Karpas-422 (cell line): ENCODE data around the gene MAP3K13. TPM values are rescaled to one million over a fixed set of nuclear protein-coding genes. Genes with fewer than 3 reads are reported as not detected.

Experiments
- DNase-seq: peaks from one replicate; pipeline ENCODE4 v3.0.0-alpha.2; 2015
- H2AFZ ChIP-seq: fragments of 200-600 bp; sonication (generic); 2 replicates; pipeline ENCODE4 v1.6.1; 2014; ENCODE audit warnings: antibody characterized with exemption, low read length, mixed read lengths
- H3K27ac ChIP-seq: fragments of 200-600 bp; sonication (generic); 2 replicates; pipeline ENCODE4 v1.5.1; 2014; ENCODE audit warnings: mild to moderate bottlenecking, low read length, moderate library complexity
- H3K27me3 ChIP-seq: fragments of 200-600 bp; sonication (generic); 2 replicates; pipeline ENCODE4 v1.6.1; 2014; ENCODE audit warnings: low read length, mixed read lengths
- H3K36me3 ChIP-seq: fragments of 200-600 bp; sonication (generic); 2 replicates; pipeline ENCODE4 v1.6.1; 2014; ENCODE audit warnings: low read length, mixed read lengths; ENCODE audit not compliant: insufficient read depth
- H3K4me1 ChIP-seq: fragments of 200-600 bp; sonication (generic); 2 replicates; pipeline ENCODE4 v1.6.1; 2014; ENCODE audit warnings: mild to moderate bottlenecking, low read length, mixed read lengths
- H3K4me2 ChIP-seq: fragments of 200-600 bp; sonication (generic); 2 replicates; pipeline ENCODE4 v1.6.1; 2014; ENCODE audit warnings: low read length, low read depth, mild to moderate bottlenecking; ENCODE audit not compliant: poor library complexity, severe bottlenecking
- H3K4me3 ChIP-seq: fragments of 200-600 bp; sonication (generic); 2 replicates; pipeline ENCODE4 v1.5.1; 2014; ENCODE audit warnings: mild to moderate bottlenecking, antibody characterized with exemption, low read length, mixed read lengths
- H3K79me2 ChIP-seq: fragments of 200-600 bp; sonication (generic); 2 replicates; pipeline ENCODE4 v1.6.1; 2014; ENCODE audit warnings: mild to moderate bottlenecking, low read length, mixed read lengths
- H3K9ac ChIP-seq: fragments of 200-600 bp; sonication (generic); 2 replicates; pipeline ENCODE4 v1.6.0; 2014; ENCODE audit warnings: low read length
- H3K9me2 ChIP-seq: fragments of 200-600 bp; sonication (generic), shearing (Covaris generic); replicated peaks from 2 replicates; pipeline ENCODE4 v1.6.0; 2014; ENCODE audit warnings: mild to moderate bottlenecking, low read length, moderate library complexity; ENCODE audit not compliant: insufficient read depth
- H3K9me3 ChIP-seq: fragments of 300-700, 200-600 bp; sonication (generic); 2 replicates; pipeline ENCODE4 v1.6.1; 2014; ENCODE audit warnings: low read length, mixed read lengths
- H4K20me1 ChIP-seq: fragments of 200-600 bp; sonication (generic); 2 replicates; pipeline ENCODE4 v1.6.1; 2014; ENCODE audit warnings: mild to moderate bottlenecking, antibody characterized with exemption, low read length, low read depth; ENCODE audit not compliant: insufficient read depth
- total RNA-seq: library from RNA; depleted of rRNA; stranded (reverse); fragments of >200 nt; shearing (Covaris generic); gene quantifications from 2 replicates; pipeline ENCODE4 v1.2.3, GENCODE V29; 2014; ENCODE audit warnings: low replicate concordance

Gene MAP3K13
- total RNA-seq, 1 experiment from 2014 or later, result 0.19 TPM

- Histone ChIP-seq H3K9me2 (no peaks in the 10 kb centered on the region), H3K4me1 (no peaks in the 10 kb centered on the region), H3K27ac (no peak overlapping the region), H3K4me3 (no peak overlapping the region), H3K9me3 (no peaks in the 10 kb centered on the region), H4K20me1 (no peaks in the 10 kb centered on the region), H2AFZ (no peak overlapping the region), H3K4me2 (no peak overlapping the region), H3K9ac (no peak overlapping the region), H3K79me2 (peaks cover under 1% of the 10 kb centered on the region; the same call in 1 of the 2 replicates), H3K27me3 (no peaks in the 10 kb centered on the region), H3K36me3 (no peaks in the 10 kb centered on the region)
- DNase-seq, result no peak
Measured at GRCh38 chr3:185502987-185503386, 140.1 kb downstream of the MAP3K13 start.

GRCh38 chr3:185503521-185503920 lies 140.6 kb downstream of the MAP3K13 start:
- H3K4me2 ChIP-seq, result no peak overlapping the region
- H2AFZ ChIP-seq, result no peak overlapping the region
- H3K36me3 ChIP-seq, result no peaks in the 10 kb centered on the region
- H3K9ac ChIP-seq, result no peak overlapping the region
- H3K9me3 ChIP-seq, result no peaks in the 10 kb centered on the region
- no peak for DNase-seq
- H3K4me3 ChIP-seq, result no peak overlapping the region
- H3K4me1 ChIP-seq, result no peaks in the 10 kb centered on the region
- no peaks in the 10 kb centered on the region for H3K79me2 ChIP-seq
- H3K27ac ChIP-seq, result no peak overlapping the region
- H3K9me2 ChIP-seq, result no peaks in the 10 kb centered on the region
- no peaks in the 10 kb centered on the region for H3K27me3 ChIP-seq
- no peaks in the 10 kb centered on the region for H4K20me1 ChIP-seq

GRCh38 chr3:185504636-185505035 lies 141.7 kb downstream of the MAP3K13 start:
- no peak overlapping the region for H3K27ac ChIP-seq
- H3K4me2 ChIP-seq, result no peak overlapping the region

GRCh38 chr3:185507883-185508282 lies 144.9 kb downstream of the MAP3K13 start:
- Histone ChIP-seq H3K79me2 (no peaks in the 10 kb centered on the region), H3K4me1 (no peaks in the 10 kb centered on the region)

More at GRCh38 chr3:185504636-185505035, 141.7 kb downstream of the MAP3K13 start:
- H3K4me1 ChIP-seq, result no peaks in the 10 kb centered on the region
- no peaks in the 10 kb centered on the region for H3K9me3 ChIP-seq
- no peaks in the 10 kb centered on the region for H3K79me2 ChIP-seq
- no peaks in the 10 kb centered on the region for H3K36me3 ChIP-seq
- no peak overlapping the region for H2AFZ ChIP-seq
- H3K27me3 ChIP-seq, result no peaks in the 10 kb centered on the region
- no peak overlapping the region for H3K4me3 ChIP-seq
- H3K9ac ChIP-seq, result no peak overlapping the region
- no peak for DNase-seq
- no peaks in the 10 kb centered on the region for H4K20me1 ChIP-seq
- H3K9me2 ChIP-seq, result no peaks in the 10 kb centered on the region

GRCh38 chr3:185508335-185508991 lies 145.5 kb downstream of the MAP3K13 start:
- Histone ChIP-seq H4K20me1 (no peaks in the 10 kb centered on the region), H3K9ac (no peak overlapping the region), H2AFZ (no peak overlapping the region), H3K27me3 (no peaks in the 10 kb centered on the region), H3K4me3 (no peak overlapping the region), H3K79me2 (no peaks in the 10 kb centered on the region), H3K9me2 (no peaks in the 10 kb centered on the region), H3K36me3 (no peaks in the 10 kb centered on the region), H3K27ac (no peak overlapping the region), H3K4me2 (no peak overlapping the region), H3K9me3 (no peaks in the 10 kb centered on the region), H3K4me1 (no peaks in the 10 kb centered on the region)
- DNase-seq, result no peak

More at GRCh38 chr3:185507883-185508282, 144.9 kb downstream of the MAP3K13 start:
- Histone ChIP-seq H2AFZ (no peak overlapping the region), H3K27ac (no peak overlapping the region), H3K36me3 (no peaks in the 10 kb centered on the region), H3K4me3 (no peak overlapping the region), H3K9ac (no peak overlapping the region), H3K27me3 (no peaks in the 10 kb centered on the region), H3K9me3 (no peaks in the 10 kb centered on the region), H3K4me2 (no peak overlapping the region), H3K9me2 (no peaks in the 10 kb centered on the region), H4K20me1 (no peaks in the 10 kb centered on the region)
- no peak for DNase-seq

- Histone ChIP-seq H3K4me3 (no peak overlapping the region), H3K27me3 (no peaks in the 10 kb centered on the region), H3K4me1 (no peaks in the 10 kb centered on the region), H3K9me3 (no peaks in the 10 kb centered on the region), H3K79me2 (no peaks in the 10 kb centered on the region), H3K9ac (no peak overlapping the region), H3K4me2 (no peak overlapping the region), H2AFZ (no peak overlapping the region), H3K27ac (no peak overlapping the region), H3K9me2 (no peaks in the 10 kb centered on the region), H3K36me3 (no peaks in the 10 kb centered on the region), H4K20me1 (no peaks in the 10 kb centered on the region)
- no peak for DNase-seq
Measured at GRCh38 chr3:185511711-185512110, 148.8 kb downstream of the MAP3K13 start.

GRCh38 chr3:185517387-185518130 lies 154.6 kb downstream of the MAP3K13 start:
- no peak for DNase-seq
- Histone ChIP-seq H3K27me3 (no peaks in the 10 kb centered on the region), H2AFZ (no peak overlapping the region), H3K9me2 (no peaks in the 10 kb centered on the region), H4K20me1 (no peaks in the 10 kb centered on the region), H3K79me2 (no peaks in the 10 kb centered on the region), H3K36me3 (no peaks in the 10 kb centered on the region), H3K4me1 (no peaks in the 10 kb centered on the region), H3K9me3 (no peaks in the 10 kb centered on the region), H3K4me2 (no peak overlapping the region), H3K4me3 (no peak overlapping the region), H3K9ac (no peak overlapping the region), H3K27ac (no peak overlapping the region)

GRCh38 chr3:185519021-185519420 lies 156.1 kb downstream of the MAP3K13 start:
- no peak overlapping the region for H2AFZ ChIP-seq
- H3K27ac ChIP-seq, result no peak overlapping the region
- no peak overlapping the region for H3K4me3 ChIP-seq
- H3K9me2 ChIP-seq, result no peaks in the 10 kb centered on the region
- H3K27me3 ChIP-seq, result no peaks in the 10 kb centered on the region
- H3K4me2 ChIP-seq, result no peak overlapping the region
- no peaks in the 10 kb centered on the region for H4K20me1 ChIP-seq
- H3K79me2 ChIP-seq, result no peaks in the 10 kb centered on the region
- H3K4me1 ChIP-seq, result no peaks in the 10 kb centered on the region
- H3K9ac ChIP-seq, result no peak overlapping the region
- no peak for DNase-seq
- no peaks in the 10 kb centered on the region for H3K36me3 ChIP-seq
- H3K9me3 ChIP-seq, result no peaks in the 10 kb centered on the region
